ENCODE data around the gene M1AP. TPM values are rescaled to one million over a fixed set of nuclear protein-coding genes. Genes with fewer than 3 reads are reported as not detected.

Gene M1AP
- total RNA-seq, 1 donor from 2014 or later: 0.81 TPM

- DNase-seq: no peak
- no peak overlapping the region for H3K4me3 Mint-ChIP-seq (ENCODE audit: unreplicated experiment)
- H3K27ac Mint-ChIP-seq (ENCODE audit: unreplicated experiment): no peak overlapping the region
- no peaks in the 10 kb centered on the region for H3K4me1 Mint-ChIP-seq (ENCODE audit: low read depth, unreplicated experiment)
- peaks cover 17% of the 10 kb centered on the region for H3K27me3 Mint-ChIP-seq (ENCODE audit: unreplicated experiment)
- H3K9me3 Mint-ChIP-seq (ENCODE audit: unreplicated experiment): peaks cover 5% of the 10 kb centered on the region
- no peak for TF ChIP-seq CTCF (IDR thresholded peaks at IDR 0.05; ENCODE audit: partially characterized antibody, unreplicated experiment)
- no peaks in the 10 kb centered on the region for H3K36me3 Mint-ChIP-seq (ENCODE audit: unreplicated experiment)
These were observed 88.2 kb downstream of the M1AP start for GRCh38 chr2:74559912-74560311.

- no peak for TF ChIP-seq CTCF (IDR thresholded peaks at IDR 0.05; ENCODE audit: partially characterized antibody, unreplicated experiment)
- Mint-ChIP-seq H3K4me1 (ENCODE audit: low read depth, unreplicated experiment) (no peaks in the 10 kb centered on the region), H3K4me3 (ENCODE audit: unreplicated experiment) (no peak overlapping the region), H3K9me3 (ENCODE audit: unreplicated experiment) (peaks cover 8% of the 10 kb centered on the region), H3K27me3 (ENCODE audit: unreplicated experiment) (peaks cover 17% of the 10 kb centered on the region), H3K27ac (ENCODE audit: unreplicated experiment) (no peak overlapping the region), H3K36me3 (ENCODE audit: unreplicated experiment) (no peaks in the 10 kb centered on the region)
- DNase-seq: no peak
These were observed 89.6 kb downstream of the M1AP start for GRCh38 chr2:74558284-74559230.

GRCh38 chr2:74556831-74557370 lies 91.2 kb downstream of the M1AP start:
- Mint-ChIP-seq H3K36me3 (ENCODE audit: unreplicated experiment) (peaks cover 2% of the 10 kb centered on the region), H3K4me3 (ENCODE audit: unreplicated experiment) (no peak overlapping the region), H3K27ac (ENCODE audit: unreplicated experiment) (no peak overlapping the region), H3K4me1 (ENCODE audit: low read depth, unreplicated experiment) (peaks cover 8% of the 10 kb centered on the region), H3K27me3 (ENCODE audit: unreplicated experiment) (peaks cover 23% of the 10 kb centered on the region), H3K9me3 (ENCODE audit: unreplicated experiment) (peaks cover 9% of the 10 kb centered on the region)
- no peak for DNase-seq
- no peak for TF ChIP-seq CTCF (IDR thresholded peaks at IDR 0.05; ENCODE audit: partially characterized antibody, unreplicated experiment)

GRCh38 chr2:74556159-74556558 lies 92.0 kb downstream of the M1AP start:
- no peak for DNase-seq
- Mint-ChIP-seq H3K27me3 (ENCODE audit: unreplicated experiment) (peaks cover 26% of the 10 kb centered on the region), H3K4me3 (ENCODE audit: unreplicated experiment) (no peak overlapping the region), H3K9me3 (ENCODE audit: unreplicated experiment) (peaks cover 14% of the 10 kb centered on the region), H3K4me1 (ENCODE audit: low read depth, unreplicated experiment) (peaks cover 14% of the 10 kb centered on the region), H3K36me3 (ENCODE audit: unreplicated experiment) (peaks cover 9% of the 10 kb centered on the region), H3K27ac (ENCODE audit: unreplicated experiment) (no peak overlapping the region)
- TF ChIP-seq CTCF (IDR thresholded peaks at IDR 0.05; ENCODE audit: partially characterized antibody, unreplicated experiment): no peak

GRCh38 chr2:74555610-74556103 lies 92.5 kb downstream of the M1AP start:
- peak overlapping the region; percentile 92 for H3K4me3 Mint-ChIP-seq (ENCODE audit: unreplicated experiment)
- no peak for TF ChIP-seq CTCF (IDR thresholded peaks at IDR 0.05; ENCODE audit: partially characterized antibody, unreplicated experiment)

More at GRCh38 chr2:74555610-74556103, 92.5 kb downstream of the M1AP start:
- peaks cover 17% of the 10 kb centered on the region for H3K4me1 Mint-ChIP-seq (ENCODE audit: low read depth, unreplicated experiment)
- peaks cover 28% of the 10 kb centered on the region for H3K27me3 Mint-ChIP-seq (ENCODE audit: unreplicated experiment)
- no peak for DNase-seq
- peaks cover 9% of the 10 kb centered on the region for H3K36me3 Mint-ChIP-seq (ENCODE audit: unreplicated experiment)
- H3K27ac Mint-ChIP-seq (ENCODE audit: unreplicated experiment): no peak overlapping the region
- peaks cover 14% of the 10 kb centered on the region for H3K9me3 Mint-ChIP-seq (ENCODE audit: unreplicated experiment)
